ENCODE measurements around the gene CDK5RAP3.

DNA sequence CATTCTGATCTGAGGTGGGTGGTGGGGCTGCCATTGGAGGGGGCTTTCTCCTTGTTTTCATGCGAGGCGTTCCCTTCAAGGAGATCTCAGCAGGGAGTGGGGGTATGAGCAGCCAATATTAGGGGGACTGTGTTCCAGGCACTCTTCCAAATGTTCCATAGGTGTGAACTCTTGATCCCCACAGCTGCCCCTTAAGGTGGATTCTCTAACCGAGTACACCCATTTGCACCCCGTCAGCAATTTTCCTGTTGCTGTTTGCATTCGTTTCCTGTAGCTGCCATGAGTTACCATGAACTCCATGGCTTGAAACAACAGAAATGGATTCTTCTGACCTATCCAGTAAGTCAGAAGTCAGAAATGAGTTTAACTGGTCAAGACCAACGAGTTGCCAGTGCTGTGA lies 9.5 kb upstream of the CDK5RAP3 start:
- no peak for TF ChIP-seq HEYL (CRISPR knock-in tag; IDR thresholded peaks at IDR 0.05)
- no peak for TF ChIP-seq POLR2A (IDR thresholded peaks at IDR 0.05; ENCODE audit: low read length)
- TF ChIP-seq MAX (IDR thresholded peaks at IDR 0.05) = no peak
- TF ChIP-seq KDM1A (IDR thresholded peaks at IDR 0.05; ENCODE audit: low read depth) = no peak
- no peak for TF ChIP-seq ESRRA (IDR thresholded peaks at IDR 0.05; ENCODE audit: borderline replicate concordance, low read length)
- TF ChIP-seq, protein P1, sequence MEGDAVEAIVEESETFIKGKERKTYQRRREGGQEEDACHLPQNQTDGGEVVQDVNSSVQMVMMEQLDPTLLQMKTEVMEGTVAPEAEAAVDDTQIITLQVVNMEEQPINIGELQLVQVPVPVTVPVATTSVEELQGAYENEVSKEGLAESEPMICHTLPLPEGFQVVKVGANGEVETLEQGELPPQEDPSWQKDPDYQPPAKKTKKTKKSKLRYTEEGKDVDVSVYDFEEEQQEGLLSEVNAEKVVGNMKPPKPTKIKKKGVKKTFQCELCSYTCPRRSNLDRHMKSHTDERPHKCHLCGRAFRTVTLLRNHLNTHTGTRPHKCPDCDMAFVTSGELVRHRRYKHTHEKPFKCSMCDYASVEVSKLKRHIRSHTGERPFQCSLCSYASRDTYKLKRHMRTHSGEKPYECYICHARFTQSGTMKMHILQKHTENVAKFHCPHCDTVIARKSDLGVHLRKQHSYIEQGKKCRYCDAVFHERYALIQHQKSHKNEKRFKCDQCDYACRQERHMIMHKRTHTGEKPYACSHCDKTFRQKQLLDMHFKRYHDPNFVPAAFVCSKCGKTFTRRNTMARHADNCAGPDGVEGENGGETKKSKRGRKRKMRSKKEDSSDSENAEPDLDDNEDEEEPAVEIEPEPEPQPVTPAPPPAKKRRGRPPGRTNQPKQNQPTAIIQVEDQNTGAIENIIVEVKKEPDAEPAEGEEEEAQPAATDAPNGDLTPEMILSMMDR (IDR thresholded peaks at IDR 0.05) = no peak
- no peak for TF ChIP-seq CHD2 (IDR thresholded peaks at IDR 0.05; ENCODE audit: low read length, partially characterized antibody)
- no peak for TF ChIP-seq ZFP36 (IDR thresholded peaks at IDR 0.05; ENCODE audit: borderline replicate concordance, partially characterized antibody)
- TF ChIP-seq NPAS2 (CRISPR knock-in tag; IDR thresholded peaks at IDR 0.05; ENCODE audit: borderline replicate concordance) = no peak
- TF ChIP-seq NR3C1 (IDR thresholded peaks at IDR 0.05) = no peak
